Calu3 (cell line): Measurements from ENCODE around the gene TPSB2. TPM values are rescaled to one million over a fixed set of nuclear protein-coding genes. Genes with fewer than 3 reads are reported as not detected.

Experiments
- BruUV-seq: library from RNA; stranded (reverse); fragments of 400-500 nt; replicated peaks from 2 replicates; lab custom pipeline; 2021; lab: Mats Ljungman, UMichigan
- CTCF ChIA-PET: fragments of 300-600 bp; sonication (Branson Sonifier 250); formaldehyde crosslinking; loops from one replicate; lab custom pipeline; 2022; ENCODE audit warnings: antibody characterized with exemption; lab: Charles Lee
- DNase-seq: peaks from one replicate; pipeline ENCODE4 v3.0.0; 2022
- H3K27ac Mint-ChIP-seq: one replicate; pipeline ENCODE4 v1.8.0; 2022; ENCODE audit warnings: mixed read lengths; ENCODE audit not compliant: unreplicated experiment
- H3K27me3 Mint-ChIP-seq: one replicate; pipeline ENCODE4 v1.8.0; 2022; ENCODE audit warnings: mixed read lengths; ENCODE audit not compliant: unreplicated experiment
- H3K36me3 Mint-ChIP-seq: one replicate; pipeline ENCODE4 v1.8.0; 2022; ENCODE audit warnings: mild to moderate bottlenecking, moderate library complexity, mixed read lengths; ENCODE audit not compliant: insufficient read depth, unreplicated experiment
- H3K4me1 Mint-ChIP-seq: one replicate; pipeline ENCODE4 v1.8.0; 2022; ENCODE audit warnings: mild to moderate bottlenecking, low read depth, mixed read lengths; ENCODE audit not compliant: unreplicated experiment
- H3K4me3 Mint-ChIP-seq: one replicate; pipeline ENCODE4 v1.8.0; 2022; ENCODE audit warnings: mild to moderate bottlenecking, low read depth, moderate library complexity, mixed read lengths; ENCODE audit not compliant: unreplicated experiment
- H3K9me3 Mint-ChIP-seq: one replicate; pipeline ENCODE4 v1.8.0; 2022; ENCODE audit warnings: low read depth, mixed read lengths; ENCODE audit not compliant: unreplicated experiment
- CTCF ChIP-seq: fragments of 200-600 bp; IDR thresholded peaks from one replicate; pipeline ENCODE4 v1.8.0; 2022; ENCODE audit warnings: antibody characterized with exemption; ENCODE audit not compliant: unreplicated experiment
- intact Hi-C: fragments of 100-400 bp; cut with micrococcal nuclease; formaldehyde crosslinking; loops from one replicate; pipeline ENCODE4 v1.10.0; 2022; ENCODE audit not compliant: unreplicated experiment
- total RNA-seq: library from RNA; stranded (reverse); gene quantifications from 2 replicates; pipeline ENCODE4 v1.2.3, GENCODE V29; 2022

Gene TPSB2
- total RNA-seq, 1 experiment from 2014 or later: not detected

GRCh38 chr16:1212616-1213194 is 17.3 kb downstream of the TPSB2 start:
- CTCF ChIA-PET: no interaction called here
- DNase-seq: no peak
- H3K4me3 Mint-ChIP-seq: no peak overlapping the region
- H3K9me3 Mint-ChIP-seq: no peaks in the 10 kb centered on the region
- H3K36me3 Mint-ChIP-seq: peaks cover 5% of the 10 kb centered on the region
- TF ChIP-seq CTCF: no peak
- H3K4me1 Mint-ChIP-seq: no peaks in the 10 kb centered on the region
- BruUV-seq: no TSS peak
- H3K27ac Mint-ChIP-seq: no peak overlapping the region
- H3K27me3 Mint-ChIP-seq: peaks cover 87% of the 10 kb centered on the region
- intact Hi-C loops: no loop called here

DNA sequence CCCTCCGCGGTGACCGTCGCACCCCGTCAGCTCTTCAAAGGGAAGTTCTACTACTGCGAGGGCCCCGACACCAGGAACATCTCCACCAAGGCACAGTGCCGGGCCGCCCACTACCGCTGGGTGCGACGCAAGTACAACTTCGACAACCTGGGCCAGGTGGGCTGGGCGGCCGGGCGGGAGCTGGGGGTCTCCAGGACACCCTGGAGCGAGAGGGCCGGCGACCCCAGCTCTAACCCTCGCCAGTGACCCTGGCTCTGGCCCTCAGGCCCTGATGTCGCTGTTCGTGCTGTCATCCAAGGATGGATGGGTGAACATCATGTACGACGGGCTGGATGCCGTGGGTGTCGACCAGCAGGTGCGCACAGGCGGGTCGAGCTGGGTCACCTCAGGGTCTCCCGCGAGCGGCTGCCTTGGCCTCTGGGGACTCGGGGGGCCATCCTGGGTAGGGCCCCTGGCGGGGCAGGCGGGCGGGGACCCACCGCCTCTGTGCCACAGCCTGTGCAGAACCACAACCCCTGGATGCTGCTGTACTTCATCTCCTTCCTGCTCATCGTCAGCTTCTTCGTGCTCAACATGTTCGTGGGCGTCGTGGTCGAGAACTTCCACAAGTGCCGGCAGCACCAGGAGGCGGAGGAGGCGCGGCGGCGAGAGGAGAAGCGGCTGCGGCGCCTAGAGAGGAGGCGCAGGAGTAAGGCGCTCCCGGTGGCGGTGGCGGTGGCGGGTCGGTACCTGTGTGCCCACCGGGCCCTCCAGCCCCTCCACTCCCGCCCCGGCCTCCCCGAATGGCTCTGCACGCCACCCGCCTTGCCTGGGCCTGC is 18.3 kb downstream of the TPSB2 start:
- CTCF ChIA-PET: no interaction called here
- Mint-ChIP-seq H3K27ac (no peak overlapping the region), H3K36me3 (peaks cover 5% of the 10 kb centered on the region), H3K4me1 (no peaks in the 10 kb centered on the region), H3K9me3 (no peaks in the 10 kb centered on the region), H3K4me3 (no peak overlapping the region), H3K27me3 (peaks cover 87% of the 10 kb centered on the region)
- TF ChIP-seq CTCF: no peak
- no TSS peak for BruUV-seq
- no peak for DNase-seq
- intact Hi-C loops: no loop called here

- intact Hi-C loops: no loop called here
- H3K4me3 Mint-ChIP-seq: no peak overlapping the region
Observed at GRCh38 chr16:1210461-1210860, 19.5 kb downstream of the TPSB2 start.

DNA sequence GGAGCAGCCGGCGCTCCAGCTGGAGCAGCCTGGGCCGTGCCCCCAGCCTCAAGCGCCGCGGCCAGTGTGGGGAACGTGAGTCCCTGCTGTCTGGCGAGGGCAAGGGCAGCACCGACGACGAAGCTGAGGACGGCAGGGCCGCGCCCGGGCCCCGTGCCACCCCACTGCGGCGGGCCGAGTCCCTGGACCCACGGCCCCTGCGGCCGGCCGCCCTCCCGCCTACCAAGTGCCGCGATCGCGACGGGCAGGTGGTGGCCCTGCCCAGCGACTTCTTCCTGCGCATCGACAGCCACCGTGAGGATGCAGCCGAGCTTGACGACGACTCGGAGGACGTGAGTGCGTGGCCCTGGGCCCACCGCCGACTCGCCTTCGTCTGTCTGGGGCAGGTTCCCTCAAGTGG is 20.9 kb downstream of the TPSB2 start:
- H3K27ac Mint-ChIP-seq: no peak overlapping the region
- peaks cover 5% of the 10 kb centered on the region for H3K36me3 Mint-ChIP-seq
- H3K4me3 Mint-ChIP-seq: no peak overlapping the region
- H3K27me3 Mint-ChIP-seq: peaks cover 86% of the 10 kb centered on the region
- CTCF ChIA-PET: no interaction called here
- no peak for TF ChIP-seq CTCF
- no peaks in the 10 kb centered on the region for H3K9me3 Mint-ChIP-seq
- no peak for DNase-seq
- no TSS peak for BruUV-seq
- no peaks in the 10 kb centered on the region for H3K4me1 Mint-ChIP-seq
- intact Hi-C loops: no loop called here

More at GRCh38 chr16:1210461-1210860, 19.5 kb downstream of the TPSB2 start:
- no peaks in the 10 kb centered on the region for H3K4me1 Mint-ChIP-seq
- H3K36me3 Mint-ChIP-seq: peaks cover 5% of the 10 kb centered on the region
- no peak overlapping the region for H3K27ac Mint-ChIP-seq
- CTCF ChIA-PET: no interaction called here
- H3K9me3 Mint-ChIP-seq: no peaks in the 10 kb centered on the region
- no TSS peak for BruUV-seq
- no peak for TF ChIP-seq CTCF
- H3K27me3 Mint-ChIP-seq: peaks cover 87% of the 10 kb centered on the region
- DNase-seq: no peak
